Thyroid gland (tissue), 4 donors: Measurements from ENCODE around the gene OR10V1.

Experiments used
- POLR2A ChIP-seq, 2 donors: fragments of 450-650 bp; IDR thresholded peaks; one replicate each; pipeline ENCODE4 v1.6.1; 2017; ENCODE audit warnings: antibody characterized with exemption in 2 of 2, mild to moderate bottlenecking in 2 of 2, moderate library complexity in 1 of 2
- TF ChIP-seq, protein P1 (sequence below), 6 experiments: fragments of 200-600 bp in 3 of 6; fragments of 450-650 bp in 3 of 6; sonication (generic) in 3 of 6; IDR thresholded peaks; one replicate each; pipeline ENCODE4 v1.5.1; 2016 to 2019; ENCODE audit warnings: antibody characterized with exemption in 6 of 6, mild to moderate bottlenecking in 2 of 6, inconsistent platforms in 1 of 6, moderate library complexity in 1 of 6

DNA sequence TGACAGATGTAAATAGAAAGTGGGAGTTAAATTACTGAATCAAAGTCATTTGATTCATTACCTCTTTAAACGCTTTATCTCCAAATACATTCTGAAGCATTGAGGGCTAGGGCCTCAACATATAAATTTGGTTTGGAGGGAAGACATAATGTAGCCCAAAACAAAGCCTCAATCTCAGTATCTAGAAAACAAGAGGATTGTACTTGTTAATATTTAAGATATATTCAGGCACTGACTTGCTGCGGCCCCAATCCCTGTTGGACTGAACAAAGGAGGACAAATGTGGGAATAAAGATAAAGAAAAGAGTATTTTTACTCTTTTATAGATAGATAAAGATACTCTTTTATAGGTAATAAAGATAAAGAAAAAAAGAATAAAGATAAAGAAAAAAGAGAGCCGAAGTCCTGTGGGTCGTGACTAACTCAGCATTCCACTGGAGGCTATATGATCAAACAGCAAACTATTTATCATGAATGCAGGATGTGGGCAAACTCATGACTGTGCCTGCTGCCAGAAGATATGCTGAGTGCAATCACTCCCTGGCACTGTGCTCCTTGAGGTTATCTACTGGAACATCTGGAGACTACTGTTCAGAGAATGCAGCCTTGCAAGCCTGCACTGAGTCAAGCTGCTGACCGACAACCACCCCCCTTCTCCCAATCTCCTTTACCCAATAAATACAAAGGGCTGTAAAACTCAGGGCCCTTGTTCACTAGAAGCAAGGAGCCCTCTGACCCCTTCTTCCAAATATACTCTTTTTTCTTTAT, 6.9 kb downstream of the OR10V1 start:
- TF ChIP-seq, protein P1, sequence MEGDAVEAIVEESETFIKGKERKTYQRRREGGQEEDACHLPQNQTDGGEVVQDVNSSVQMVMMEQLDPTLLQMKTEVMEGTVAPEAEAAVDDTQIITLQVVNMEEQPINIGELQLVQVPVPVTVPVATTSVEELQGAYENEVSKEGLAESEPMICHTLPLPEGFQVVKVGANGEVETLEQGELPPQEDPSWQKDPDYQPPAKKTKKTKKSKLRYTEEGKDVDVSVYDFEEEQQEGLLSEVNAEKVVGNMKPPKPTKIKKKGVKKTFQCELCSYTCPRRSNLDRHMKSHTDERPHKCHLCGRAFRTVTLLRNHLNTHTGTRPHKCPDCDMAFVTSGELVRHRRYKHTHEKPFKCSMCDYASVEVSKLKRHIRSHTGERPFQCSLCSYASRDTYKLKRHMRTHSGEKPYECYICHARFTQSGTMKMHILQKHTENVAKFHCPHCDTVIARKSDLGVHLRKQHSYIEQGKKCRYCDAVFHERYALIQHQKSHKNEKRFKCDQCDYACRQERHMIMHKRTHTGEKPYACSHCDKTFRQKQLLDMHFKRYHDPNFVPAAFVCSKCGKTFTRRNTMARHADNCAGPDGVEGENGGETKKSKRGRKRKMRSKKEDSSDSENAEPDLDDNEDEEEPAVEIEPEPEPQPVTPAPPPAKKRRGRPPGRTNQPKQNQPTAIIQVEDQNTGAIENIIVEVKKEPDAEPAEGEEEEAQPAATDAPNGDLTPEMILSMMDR (IDR thresholded peaks at IDR 0.05), result no peak
- no peak for TF ChIP-seq POLR2A (IDR thresholded peaks at IDR 0.05)
